Measurements from ENCODE around the gene CMTM3. TPM values are rescaled to one million over a fixed set of nuclear protein-coding genes. Genes with fewer than 3 reads are reported as not detected.

Gene CMTM3
- polyA plus RNA-seq, 1 donor: 57.2 TPM

DNA sequence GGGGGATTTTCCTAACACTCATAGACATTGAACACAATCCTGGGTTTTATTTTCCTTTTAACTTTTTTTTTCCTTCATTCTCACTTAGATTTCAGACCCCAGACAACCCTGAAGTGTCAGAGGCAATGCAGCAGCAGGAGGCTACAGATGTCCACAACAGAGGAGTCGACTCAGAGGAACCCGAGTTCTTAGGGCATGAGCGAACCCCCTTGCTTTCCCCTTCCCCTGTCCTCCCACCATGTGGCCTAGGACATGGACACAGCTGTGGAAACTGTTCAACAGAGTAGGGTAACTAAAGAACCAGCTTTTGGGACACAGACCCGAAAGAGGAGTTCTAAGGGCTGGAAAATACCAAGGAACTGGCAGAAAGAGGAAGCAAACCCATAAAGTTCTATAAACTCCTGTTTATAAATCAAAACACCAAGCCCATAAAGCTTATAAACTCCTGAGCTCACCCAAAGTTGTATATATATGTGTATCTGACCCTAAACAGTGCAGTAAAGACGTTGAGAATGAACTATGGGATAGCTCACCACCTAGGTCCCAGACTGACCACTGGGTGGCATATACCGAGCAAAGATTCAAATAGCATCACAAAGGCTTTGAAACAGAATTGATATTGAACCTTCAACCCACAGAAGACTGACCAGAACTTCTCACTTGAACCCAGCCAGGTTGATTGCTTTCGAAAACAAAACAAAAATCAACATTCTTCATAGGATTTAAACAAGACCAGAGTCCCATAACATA, 58.1 kb downstream of the CMTM3 start:
- no peak for DNase-seq (ENCODE audit: low read depth)

Other genes starting within 250 kb of the CMTM3 start
- 76.2 TPM for gene CDH5, start 238.0 kb upstream of the CMTM3 start, polyA plus RNA-seq (ENCODE audit: insufficient read length)
- gene BEAN1, start 177.4 kb upstream of the CMTM3 start, polyA plus RNA-seq (ENCODE audit: insufficient read length): 1.6 TPM
- gene TK2, start 54.6 kb upstream of the CMTM3 start, polyA plus RNA-seq (ENCODE audit: insufficient read length): 14.9 TPM
- gene CKLF, start 52.1 kb upstream of the CMTM3 start, polyA plus RNA-seq (ENCODE audit: insufficient read length): 26.0 TPM
- 7.3 TPM for gene CMTM1, start 38.3 kb upstream of the CMTM3 start, polyA plus RNA-seq (ENCODE audit: insufficient read length)
- 0.30 TPM for gene CMTM2, start 25.2 kb upstream of the CMTM3 start, polyA plus RNA-seq (ENCODE audit: insufficient read length)
- gene CMTM4, start 92.0 kb downstream of the CMTM3 start, polyA plus RNA-seq (ENCODE audit: insufficient read length): 8.8 TPM
- 84.0 TPM for gene DYNC1LI2, start 146.9 kb downstream of the CMTM3 start, polyA plus RNA-seq (ENCODE audit: insufficient read length)
- not detected for gene TERB1, start 196.9 kb downstream of the CMTM3 start, polyA plus RNA-seq (ENCODE audit: insufficient read length)
- 42.4 TPM for gene NAE1, start 226.3 kb downstream of the CMTM3 start, polyA plus RNA-seq (ENCODE audit: insufficient read length)
- not detected for gene CA7, start 239.7 kb downstream of the CMTM3 start, polyA plus RNA-seq (ENCODE audit: insufficient read length)